Stimulated activated naive CD8-positive, alpha-beta T cell treated with anti-CD3 and anti-CD28 coated beads, Interleukin-15, Interleukin-2, amounts not matched to agents 100 ng/mL and 50 ng/mL, for 24 hours (primary cell): ENCODE data around the gene ZNF726.
"Not testable (repeated sequence)": the region's sequence is repeated elsewhere in the genome, so short reads cannot be mapped to it uniquely, and the experiment has no call there.

Experiments used
- H3K27ac Mint-ChIP-seq: one replicate; pipeline ENCODE4 v1.8.0; 2021; ENCODE audit warnings: mild to moderate bottlenecking, mixed read lengths
- H3K27me3 Mint-ChIP-seq: one replicate; pipeline ENCODE4 v1.8.0; 2021; ENCODE audit warnings: mixed read lengths
- H3K36me3 Mint-ChIP-seq: one replicate; pipeline ENCODE4 v1.8.0; 2021; ENCODE audit warnings: low read depth, mixed read lengths
- H3K4me1 Mint-ChIP-seq: one replicate; pipeline ENCODE4 v1.8.0; 2021; ENCODE audit warnings: low read depth, mixed read lengths
- H3K4me3 Mint-ChIP-seq: one replicate; pipeline ENCODE4 v1.8.0; 2021; ENCODE audit warnings: mild to moderate bottlenecking, mixed read lengths
- H3K9me3 Mint-ChIP-seq: one replicate; pipeline ENCODE4 v1.8.0; 2021; ENCODE audit warnings: mixed read lengths

ZNF726 gene

DNA sequence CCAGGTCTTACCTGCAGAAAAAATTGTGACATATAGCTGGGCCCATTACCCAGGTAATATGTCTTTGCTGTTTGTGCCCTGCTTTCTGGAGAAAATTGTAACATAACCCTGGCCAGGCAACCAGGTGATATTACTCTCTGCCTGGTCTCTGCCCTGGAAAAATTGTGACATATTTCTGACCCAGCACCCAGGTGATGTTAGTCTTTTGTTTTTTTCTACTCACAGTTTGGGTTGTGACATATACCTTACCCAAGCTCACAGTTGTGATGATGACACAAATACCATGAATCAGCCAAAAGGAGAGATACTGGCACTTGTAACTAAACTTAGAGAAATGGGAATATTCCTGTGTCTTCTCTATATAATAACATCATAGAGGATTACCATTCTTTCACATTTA is 6.5 kb upstream of the ZNF726 start:
- Mint-ChIP-seq H3K36me3 (peaks cover 7% of the 10 kb centered on the region), H3K27ac (no peak overlapping the region), H3K4me1 (no peaks in the 10 kb centered on the region), H3K9me3 (peaks cover 41% of the 10 kb centered on the region), H3K4me3 (no peak overlapping the region), H3K27me3 (no peaks in the 10 kb centered on the region)

DNA sequence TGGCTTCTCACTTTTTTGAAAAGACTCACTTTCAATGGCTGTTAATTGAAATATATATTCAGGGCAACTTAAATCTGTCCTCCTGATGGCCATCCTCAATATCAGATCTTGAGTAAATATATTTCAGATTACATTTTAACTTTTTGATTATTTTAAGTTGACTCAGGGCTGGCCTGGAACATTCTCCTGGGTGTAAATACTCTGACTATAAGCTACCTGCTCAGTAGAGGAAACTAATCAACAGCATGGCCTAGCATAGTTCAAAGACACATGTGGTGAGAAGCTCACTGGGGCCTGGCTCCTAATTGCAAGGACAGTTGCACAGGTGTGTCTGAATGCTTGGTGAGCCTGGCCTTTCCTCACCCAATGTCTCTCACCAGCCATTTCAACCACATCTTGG is 5.5 kb upstream of the ZNF726 start:
- Mint-ChIP-seq H3K4me1 (peaks cover 4% of the 10 kb centered on the region), H3K36me3 (peaks cover 7% of the 10 kb centered on the region), H3K27ac (no peak overlapping the region), H3K27me3 (no peaks in the 10 kb centered on the region), H3K9me3 (peaks cover 39% of the 10 kb centered on the region), H3K4me3 (no peak overlapping the region)

DNA sequence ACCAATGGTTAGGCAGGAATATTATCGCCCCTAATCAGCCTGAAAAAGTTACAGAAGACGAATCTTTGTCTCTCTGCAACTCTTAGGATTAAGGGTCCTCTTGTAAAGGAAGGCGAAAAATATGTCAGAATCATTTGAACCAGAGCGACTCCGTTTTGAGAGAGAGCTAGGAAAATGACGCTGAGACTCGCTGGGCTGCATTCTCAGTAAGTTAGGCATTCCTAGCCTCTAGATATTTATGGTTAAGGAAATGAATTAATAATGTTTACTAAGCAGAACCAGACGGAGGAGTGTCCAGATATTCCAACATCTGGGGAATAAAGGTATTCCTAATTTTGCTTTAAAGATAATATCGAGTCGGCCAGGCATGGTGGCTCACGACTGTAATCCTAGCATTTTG is 755 bp upstream of the ZNF726 start:
- no peak overlapping the region for H3K27ac Mint-ChIP-seq
- peaks cover 16% of the 10 kb centered on the region for H3K9me3 Mint-ChIP-seq
- H3K36me3 Mint-ChIP-seq, result peaks cover 18% of the 10 kb centered on the region
- H3K27me3 Mint-ChIP-seq, result no peaks in the 10 kb centered on the region
- H3K4me3 Mint-ChIP-seq, result peak overlapping the region; percentile 91
- H3K4me1 Mint-ChIP-seq, result peaks cover 30% of the 10 kb centered on the region

DNA sequence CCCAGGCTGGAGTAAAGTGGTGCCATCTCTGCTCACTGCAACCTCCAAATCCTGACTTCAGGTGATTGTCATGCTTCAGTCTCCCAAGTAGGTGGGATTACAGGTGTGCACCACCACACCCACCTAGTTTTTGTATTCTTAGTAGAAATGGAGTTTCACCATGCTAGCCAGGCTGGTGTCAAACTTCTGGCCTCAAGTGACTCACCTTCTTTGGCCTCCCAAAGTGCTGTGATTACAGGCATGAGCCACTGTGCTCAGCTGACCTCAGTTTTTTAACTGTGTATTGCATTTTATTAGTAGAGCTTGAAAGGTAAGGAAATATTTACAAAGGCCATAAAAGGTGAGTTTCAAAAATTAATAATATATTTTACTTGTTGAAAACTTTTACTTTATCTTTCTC is 2.3 kb downstream of the ZNF726 start:
- Mint-ChIP-seq H3K4me1 (peaks cover 30% of the 10 kb centered on the region), H3K27ac (no peak overlapping the region), H3K9me3 (peaks cover 10% of the 10 kb centered on the region), H3K27me3 (no peaks in the 10 kb centered on the region), H3K4me3 (no peak overlapping the region), H3K36me3 (peaks cover 44% of the 10 kb centered on the region)

DNA sequence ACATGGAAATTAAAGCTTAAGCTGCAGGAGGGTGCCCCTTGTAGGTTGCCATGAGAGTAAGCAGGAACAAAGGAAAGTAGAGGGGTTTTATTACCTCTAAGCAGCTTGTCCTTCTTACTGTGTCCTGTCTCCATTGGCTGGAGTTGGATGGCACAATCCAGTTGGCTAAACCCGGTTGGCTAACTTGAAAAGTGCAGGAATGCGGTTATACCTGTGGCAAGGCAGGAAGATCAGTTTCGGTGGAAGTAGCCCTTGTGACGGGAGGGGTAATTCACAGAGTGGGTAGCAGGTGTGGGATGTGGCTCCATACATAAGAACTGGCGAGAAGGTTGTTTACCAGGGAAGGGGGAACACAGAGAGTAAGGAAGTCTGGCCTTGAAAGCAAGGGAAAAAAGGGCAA is 3.2 kb downstream of the ZNF726 start:
- Mint-ChIP-seq H3K9me3 (peaks cover 10% of the 10 kb centered on the region), H3K36me3 (peaks cover 52% of the 10 kb centered on the region), H3K4me3 (no peak overlapping the region), H3K27me3 (no peaks in the 10 kb centered on the region), H3K27ac (no peak overlapping the region), H3K4me1 (peaks cover 30% of the 10 kb centered on the region)

DNA sequence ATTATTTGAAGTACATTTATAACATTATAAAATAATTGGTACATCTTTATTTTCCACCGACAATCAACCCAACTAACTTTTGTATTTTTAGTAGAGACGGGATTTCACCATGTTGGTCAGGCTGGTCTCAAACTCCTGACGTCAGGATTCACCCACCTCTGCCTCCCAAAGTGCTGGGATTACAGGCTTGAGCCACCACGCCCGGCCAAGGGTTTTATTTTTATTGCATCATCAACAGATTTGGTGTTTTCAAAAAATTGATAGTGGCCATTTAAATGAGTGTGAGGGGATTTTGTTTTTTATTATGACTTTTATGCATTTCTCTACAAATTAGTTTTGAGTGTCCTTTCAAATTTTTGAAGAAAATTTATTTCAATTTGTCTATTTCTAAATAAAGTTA is 10.6 kb downstream of the ZNF726 start:
- peaks cover 68% of the 10 kb centered on the region for H3K36me3 Mint-ChIP-seq
- no peak overlapping the region for H3K4me3 Mint-ChIP-seq
- H3K4me1 Mint-ChIP-seq, result no peaks in the 10 kb centered on the region
- no peak overlapping the region for H3K27ac Mint-ChIP-seq
- H3K27me3 Mint-ChIP-seq, result no peaks in the 10 kb centered on the region
- H3K9me3 Mint-ChIP-seq, result peaks cover 10% of the 10 kb centered on the region

DNA sequence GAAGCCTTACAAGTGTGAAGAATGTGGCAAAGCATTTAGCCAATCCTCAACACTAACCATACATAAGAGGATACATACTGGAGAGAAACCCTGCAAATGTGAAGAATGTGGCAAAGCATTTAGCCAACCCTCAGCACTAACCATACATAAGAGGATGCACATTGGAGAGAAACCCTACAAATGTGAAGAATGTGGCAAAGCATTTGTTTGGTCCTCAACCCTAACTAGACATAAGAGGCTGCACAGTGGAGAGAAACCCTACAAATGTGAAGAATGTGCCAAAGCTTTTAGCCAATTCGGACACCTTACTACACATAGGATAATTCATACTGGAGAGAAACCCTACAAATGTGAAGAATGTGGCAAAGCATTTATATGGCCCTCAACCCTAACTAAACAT is 18.2 kb downstream of the ZNF726 start:
- Mint-ChIP-seq H3K4me1 (no peaks in the 10 kb centered on the region), H3K36me3 (peaks cover 61% of the 10 kb centered on the region), H3K27me3 (no peaks in the 10 kb centered on the region), H3K4me3 (no peak overlapping the region), H3K27ac (no peak overlapping the region), H3K9me3 (peaks cover 45% of the 10 kb centered on the region)

DNA sequence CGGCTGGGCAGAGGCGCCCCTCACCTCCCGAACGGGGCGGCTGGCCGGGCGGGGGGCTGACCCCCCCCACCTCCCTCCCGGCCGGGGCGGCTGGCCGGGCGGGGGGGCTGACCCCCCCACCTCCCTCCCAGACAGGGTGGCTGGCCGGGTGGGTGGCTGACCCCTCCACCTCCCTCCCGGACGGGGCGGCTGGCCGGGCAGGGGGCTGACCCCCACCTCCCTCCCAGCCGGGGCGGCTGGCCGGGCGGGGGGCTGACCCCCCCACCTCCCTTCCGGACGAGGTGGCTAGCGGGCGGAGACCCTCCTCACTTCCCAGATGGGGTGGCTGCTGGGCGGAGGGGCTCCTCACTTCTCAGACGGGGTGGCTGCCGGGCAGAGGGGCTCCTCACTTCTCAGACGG is 22.3 kb downstream of the ZNF726 start:
- not testable (repeated sequence) for H3K27me3 Mint-ChIP-seq, H3K4me3 Mint-ChIP-seq, H3K27ac Mint-ChIP-seq, H3K4me1 Mint-ChIP-seq
- H3K36me3 Mint-ChIP-seq, result peaks cover 57% of the 10 kb centered on the region
- H3K9me3 Mint-ChIP-seq, result peaks cover 62% of the 10 kb centered on the region

DNA sequence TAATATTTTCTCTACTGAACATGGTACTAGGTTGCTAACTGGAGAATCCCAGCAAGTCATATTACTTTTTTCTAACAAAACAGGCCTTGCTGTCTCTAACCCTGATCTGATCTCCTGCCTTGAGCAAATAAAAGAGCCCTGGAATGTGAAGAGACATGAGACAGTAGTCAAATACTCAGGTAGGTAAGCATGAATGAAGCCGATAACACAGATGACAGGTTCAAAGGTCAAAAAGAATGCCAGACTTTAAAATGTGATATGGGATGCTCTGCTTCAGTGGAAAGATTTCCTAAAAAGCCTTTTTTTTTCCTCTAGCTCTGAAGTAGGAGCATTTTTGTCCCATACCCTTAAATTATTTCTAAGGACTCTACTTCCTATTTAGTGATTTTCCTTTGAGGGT is 28.7 kb downstream of the ZNF726 start:
- Mint-ChIP-seq H3K27me3 (no peaks in the 10 kb centered on the region), H3K4me3 (no peak overlapping the region), H3K36me3 (peaks cover 85% of the 10 kb centered on the region), H3K9me3 (peaks cover 63% of the 10 kb centered on the region), H3K27ac (no peak overlapping the region), H3K4me1 (peaks cover 16% of the 10 kb centered on the region)

DNA sequence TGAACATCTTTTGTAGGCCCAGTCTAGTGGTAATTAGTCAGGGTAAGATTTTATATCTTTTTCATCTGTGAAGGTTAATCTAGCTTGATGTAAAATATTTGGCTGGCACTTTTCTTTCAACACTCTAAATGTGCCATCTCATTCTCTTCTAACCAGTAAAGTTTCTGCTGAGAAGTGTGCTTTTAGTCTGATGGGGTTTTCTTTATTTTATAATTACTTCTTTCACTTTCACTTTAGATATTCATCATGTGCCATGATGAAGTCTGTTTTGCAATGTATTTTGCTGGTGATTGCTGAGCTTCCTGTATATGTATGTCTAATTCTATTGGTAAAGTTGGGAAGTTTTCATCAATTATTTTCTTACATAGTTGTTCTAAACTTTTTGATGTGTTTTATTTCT is 31.9 kb downstream of the ZNF726 start:
- Mint-ChIP-seq H3K4me3 (no peak overlapping the region), H3K9me3 (peaks cover 46% of the 10 kb centered on the region), H3K4me1 (peaks cover 16% of the 10 kb centered on the region), H3K36me3 (peaks cover 77% of the 10 kb centered on the region), H3K27me3 (no peaks in the 10 kb centered on the region), H3K27ac (no peak overlapping the region)

DNA sequence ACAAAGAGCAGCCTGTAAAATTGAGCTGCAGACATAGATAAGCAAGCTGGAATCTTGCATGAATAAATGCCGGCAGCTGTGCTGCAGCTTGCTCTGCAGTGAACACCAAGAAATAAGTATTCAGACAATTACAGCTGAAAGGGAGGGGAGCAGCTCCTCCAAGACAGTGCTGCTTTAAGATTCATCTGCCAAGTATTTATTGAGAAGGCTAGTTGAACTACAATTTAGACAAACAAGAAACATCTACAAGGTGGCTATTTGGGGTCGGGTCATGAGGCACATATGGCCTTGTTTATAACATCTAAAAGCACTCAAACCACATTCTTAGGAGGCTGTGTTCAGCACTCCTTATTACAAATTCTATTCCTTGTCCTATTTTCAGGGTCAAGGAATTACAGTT is 34.9 kb downstream of the ZNF726 start:
- H3K36me3 Mint-ChIP-seq, result peaks cover 51% of the 10 kb centered on the region
- H3K4me3 Mint-ChIP-seq, result no peak overlapping the region
- H3K4me1 Mint-ChIP-seq, result peaks cover 16% of the 10 kb centered on the region
- H3K27me3 Mint-ChIP-seq, result no peaks in the 10 kb centered on the region
- no peak overlapping the region for H3K27ac Mint-ChIP-seq
- peaks cover 31% of the 10 kb centered on the region for H3K9me3 Mint-ChIP-seq

DNA sequence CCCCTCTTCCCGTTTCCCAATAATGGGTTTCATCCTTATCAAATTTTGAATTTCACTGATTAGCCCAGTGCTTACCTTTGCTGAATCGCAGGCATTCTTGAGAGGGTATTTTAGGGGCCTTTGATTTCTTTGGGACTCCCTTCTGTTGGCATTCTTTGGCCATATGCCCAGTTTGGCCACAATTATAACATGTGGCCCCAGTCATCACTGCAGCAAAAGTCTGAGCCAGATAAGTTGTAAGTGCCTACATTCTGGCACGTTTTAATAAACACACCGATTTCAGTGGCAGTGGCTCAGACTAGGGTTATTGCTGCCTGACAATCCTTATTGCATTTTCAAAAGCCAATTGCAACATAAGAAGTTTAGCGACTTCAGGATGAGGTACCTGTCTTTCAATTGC is 41.4 kb downstream of the ZNF726 start:
- no peak overlapping the region for H3K27ac Mint-ChIP-seq
- H3K4me1 Mint-ChIP-seq, result no peaks in the 10 kb centered on the region
- H3K36me3 Mint-ChIP-seq, result no peaks in the 10 kb centered on the region
- no peaks in the 10 kb centered on the region for H3K27me3 Mint-ChIP-seq
- H3K4me3 Mint-ChIP-seq, result no peak overlapping the region
- peaks cover 4% of the 10 kb centered on the region for H3K9me3 Mint-ChIP-seq

DNA sequence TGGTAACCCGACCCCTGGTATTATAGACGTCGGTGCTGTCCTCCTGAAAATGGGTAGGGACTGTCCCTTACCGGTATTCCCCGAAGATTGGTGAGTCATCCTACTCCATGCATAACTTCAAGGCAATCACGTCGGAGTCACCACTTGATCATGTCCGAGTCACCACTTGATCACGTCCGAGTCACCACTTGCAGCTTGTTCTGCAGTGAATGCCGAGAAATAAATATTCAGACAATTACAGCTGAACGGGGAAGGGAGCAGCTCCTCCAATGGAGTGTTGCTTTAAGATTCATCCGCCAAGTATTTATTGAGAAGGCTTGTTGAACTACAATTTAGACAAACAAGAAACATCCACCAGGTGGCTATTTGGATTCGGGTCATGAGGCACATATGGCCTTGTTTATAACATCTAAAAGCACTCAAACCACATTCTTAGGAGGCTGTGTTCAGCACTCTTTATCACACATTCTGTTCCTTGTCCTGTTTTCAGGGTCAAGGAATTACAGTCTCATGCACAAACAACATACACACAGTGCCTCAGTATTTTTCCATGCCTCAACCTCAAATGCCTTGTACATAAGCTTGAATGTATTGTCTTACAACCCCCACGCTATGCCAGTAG is 43.1 kb downstream of the ZNF726 start:
- peaks cover 11% of the 10 kb centered on the region for H3K9me3 Mint-ChIP-seq
- H3K36me3 Mint-ChIP-seq, result peaks cover 6% of the 10 kb centered on the region
- H3K27me3 Mint-ChIP-seq, result no peaks in the 10 kb centered on the region
- no peak overlapping the region for H3K4me3 Mint-ChIP-seq
- no peak overlapping the region for H3K27ac Mint-ChIP-seq
- H3K4me1 Mint-ChIP-seq, result no peaks in the 10 kb centered on the region

DNA sequence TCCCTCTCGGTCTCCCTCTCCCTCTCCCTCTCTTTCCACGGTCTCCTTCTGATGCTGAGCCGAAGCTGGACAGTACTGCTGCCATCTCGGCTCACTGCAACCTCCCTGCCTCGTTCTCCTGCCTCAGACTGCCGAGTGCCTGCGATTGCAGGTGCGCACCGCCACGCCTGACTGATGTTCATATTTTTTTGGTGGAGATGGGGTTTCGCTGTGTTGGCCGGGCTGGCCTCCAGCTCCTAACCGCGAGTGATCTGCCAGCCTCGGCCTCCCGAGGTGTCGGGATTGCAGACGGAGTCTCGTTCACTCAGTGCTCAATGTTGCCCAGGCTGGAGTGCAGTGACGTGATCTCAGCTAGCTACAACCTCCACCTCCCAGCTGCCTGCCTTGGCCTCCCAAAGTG is 48.7 kb downstream of the ZNF726 start:
- peaks cover 13% of the 10 kb centered on the region for H3K9me3 Mint-ChIP-seq
- H3K36me3 Mint-ChIP-seq, H3K27me3 Mint-ChIP-seq, H3K27ac Mint-ChIP-seq, H3K4me3 Mint-ChIP-seq, H3K4me1 Mint-ChIP-seq: not testable (repeated sequence)

DNA sequence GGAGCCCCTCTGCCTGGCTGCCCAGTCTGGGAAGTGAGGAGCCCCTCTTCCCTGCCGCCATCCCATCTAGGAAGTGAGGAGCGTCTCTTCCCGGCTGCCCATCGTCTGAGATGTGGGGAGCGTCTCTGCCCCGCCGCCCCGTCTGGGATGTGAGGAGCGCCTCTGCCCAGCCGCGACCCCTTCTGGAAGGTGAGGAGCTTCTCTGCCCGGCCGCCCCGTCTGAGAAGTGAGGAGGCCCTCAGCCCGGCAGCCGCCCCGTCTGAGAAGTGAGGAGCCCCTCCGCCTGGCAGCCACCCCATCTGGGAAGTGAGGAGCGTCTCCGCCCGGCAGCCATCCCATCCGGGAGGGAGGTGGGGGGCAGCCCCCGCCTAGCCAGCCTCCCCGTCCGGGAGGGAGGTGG is 49.2 kb downstream of the ZNF726 start:
- not testable (repeated sequence) for H3K27ac Mint-ChIP-seq, H3K4me3 Mint-ChIP-seq, H3K27me3 Mint-ChIP-seq, H3K4me1 Mint-ChIP-seq, H3K36me3 Mint-ChIP-seq
- H3K9me3 Mint-ChIP-seq, result peaks cover 13% of the 10 kb centered on the region

DNA sequence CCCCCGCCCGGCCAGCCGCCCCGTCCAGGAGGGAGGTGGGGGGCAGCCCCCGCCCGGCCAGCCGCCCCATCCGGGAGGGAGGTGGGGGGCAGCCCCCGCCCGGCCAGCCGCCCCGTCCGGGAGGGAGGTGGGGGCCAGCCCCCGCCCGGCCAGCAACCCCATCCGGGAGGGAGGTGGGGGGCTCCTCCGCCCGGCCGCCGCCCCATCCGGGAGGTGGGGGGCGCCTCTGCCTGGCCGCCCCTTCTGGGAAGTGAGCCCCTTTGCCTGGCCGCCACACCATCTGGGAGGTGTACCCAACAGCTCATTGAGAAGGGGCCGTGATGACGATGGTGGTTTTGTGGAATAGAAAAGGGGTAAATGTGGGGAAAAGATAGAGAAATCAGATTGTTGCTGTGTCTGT is 49.6 kb downstream of the ZNF726 start:
- H3K4me1 Mint-ChIP-seq, H3K4me3 Mint-ChIP-seq, H3K36me3 Mint-ChIP-seq, H3K27me3 Mint-ChIP-seq, H3K27ac Mint-ChIP-seq: not testable (repeated sequence)
- peaks cover 13% of the 10 kb centered on the region for H3K9me3 Mint-ChIP-seq
